B cell (primary cell): ENCODE measurements around the gene LAMA2. TPM values are rescaled to one million over a fixed set of nuclear protein-coding genes. Genes with fewer than 3 reads are reported as not detected.

Experiments used
- ATAC-seq: fragments of 200-7000 bp; cut with Tn5 transposase; one replicate; pipeline ENCODE4 v1.10.0; 2021; ENCODE audit warnings: low read depth, mild to moderate bottlenecking, moderate number of reproducible peaks, moderate library complexity
- CTCF ChIA-PET: fragments of 350-600 bp; sonication (Branson Sonifier 250); formaldehyde crosslinking; loops from one replicate; lab custom pipeline; 2021; ENCODE audit warnings: antibody characterized with exemption, inconsistent platforms; lab: Charles Lee
- POLR2A ChIA-PET: fragments of 350-600 bp; sonication (Branson Sonifier 250); formaldehyde crosslinking; loops from one replicate; lab custom pipeline; 2021; ENCODE audit warnings: antibody characterized with exemption; lab: Charles Lee
- DNase-seq: peaks from one replicate; pipeline ENCODE4 v3.0.0; 2013
- H2AFZ ChIP-seq: 2 replicates; pipeline ENCODE4 v1.6.1; 2012; ENCODE audit warnings: mild to moderate bottlenecking, low read depth, low read length; ENCODE audit not compliant: insufficient read depth, poor library complexity, severe bottlenecking
- H3K27ac ChIP-seq, 2 donors: 1 replicate in 1 of 2; 2 replicates in 1 of 2; pipeline ENCODE4 v1.5.1; 2012 to 2013; ENCODE audit warnings: low read length in 2 of 2, mild to moderate bottlenecking in 2 of 2, moderate library complexity in 1 of 2
- H3K27me3 ChIP-seq, 4 experiments: fragments of 200-600 bp in 1 of 4; sonication (generic) in 1 of 4; replicated peaks in 1 of 4; 1 replicate in 2 of 4; 2 replicates in 2 of 4; pipeline versions ENCODE4 v1.6.1 to v1.7.0; 2013 to 2016; ENCODE audit warnings: low read length in 3 of 4, mild to moderate bottlenecking in 2 of 4, mixed read lengths in 1 of 4, moderate library complexity in 1 of 4; ENCODE audit not compliant: insufficient read depth in 4 of 4, control insufficient read depth in 3 of 4; ENCODE audit errors: control extremely low read depth in 1 of 4
- H3K36me3 ChIP-seq, 2 experiments: replicated peaks in 1 of 2; 1 replicate in 1 of 2; 2 replicates in 1 of 2; pipeline versions ENCODE4 v1.6.1 to v1.7.1; 2013; ENCODE audit warnings: low read length in 1 of 2; ENCODE audit not compliant: insufficient read depth in 2 of 2, control insufficient read depth in 1 of 2; ENCODE audit errors: control extremely low read depth in 1 of 2, extremely low read depth in 1 of 2
- H3K4me1 ChIP-seq, 2 donors: fragments of 200-600 bp in 1 of 2; sonication (generic) in 1 of 2; 1 replicate in 1 of 2; 2 replicates in 1 of 2; pipeline versions ENCODE4 v1.5.1 to v1.6.1; 2013 to 2017; ENCODE audit warnings: low read length in 2 of 2; ENCODE audit not compliant: control insufficient read depth in 2 of 2, insufficient read depth in 2 of 2
- H3K4me2 ChIP-seq: replicated peaks from 2 replicates; pipeline ENCODE3; 2012; ENCODE audit warnings: mild to moderate bottlenecking, low read depth, low read length; ENCODE audit not compliant: poor library complexity, severe bottlenecking
- H3K4me3 ChIP-seq, 5 experiments: fragments of 200-600 bp in 1 of 5; sonication (generic) in 1 of 5; 1 replicate in 3 of 5; 2 replicates in 2 of 5; pipeline versions ENCODE4 v1.5.1 to v1.7.0; 2011 to 2016; ENCODE audit warnings: low read length in 4 of 5, mild to moderate bottlenecking in 4 of 5, low read depth in 2 of 5, control low read depth in 1 of 5, moderate library complexity in 1 of 5; ENCODE audit not compliant: insufficient read depth in 1 of 5; ENCODE audit errors: control extremely low read depth in 1 of 5, extremely low read depth in 1 of 5
- H3K79me2 ChIP-seq: fragments of 200-600 bp; sonication (generic); one replicate; pipeline ENCODE4 v1.6.0; 2016; ENCODE audit warnings: low read length; ENCODE audit not compliant: control insufficient read depth, insufficient read depth
- H3K9ac ChIP-seq: fragments of 200-600 bp; sonication (generic); 2 replicates; pipeline ENCODE4 v1.6.1; 2017; ENCODE audit warnings: mild to moderate bottlenecking, low read length, moderate library complexity
- H3K9me3 ChIP-seq, 3 donors: one replicate each; pipeline versions ENCODE4 v1.6.1 to v1.7.1; 2013; ENCODE audit warnings: low read length in 2 of 3; ENCODE audit not compliant: control insufficient read depth in 2 of 3, insufficient read depth in 1 of 3; ENCODE audit errors: control extremely low read depth in 1 of 3
- H4K20me1 ChIP-seq: 2 replicates; pipeline ENCODE4 v1.6.0; 2012; ENCODE audit warnings: mild to moderate bottlenecking, low read length; ENCODE audit not compliant: insufficient read depth, control insufficient read depth, poor library complexity, severe bottlenecking
- H3K27ac Mint-ChIP-seq: one replicate; pipeline ENCODE4 v1.8.0; 2021; ENCODE audit warnings: mixed read lengths
- H3K27me3 Mint-ChIP-seq: one replicate; pipeline ENCODE4 v1.8.0; 2021; ENCODE audit warnings: mixed read lengths
- H3K4me1 Mint-ChIP-seq: one replicate; pipeline ENCODE4 v1.8.0; 2021; ENCODE audit warnings: mixed read lengths
- H3K4me3 Mint-ChIP-seq: one replicate; pipeline ENCODE4 v1.8.0; 2021; ENCODE audit warnings: mixed read lengths
- H3K9me3 Mint-ChIP-seq: one replicate; pipeline ENCODE4 v1.8.0; 2022; ENCODE audit warnings: mixed read lengths; ENCODE audit not compliant: insufficient read depth
- EZH2 ChIP-seq: IDR thresholded peaks from 2 replicates; pipeline ENCODE4 v1.6.1; 2012; ENCODE audit warnings: borderline replicate concordance, low read depth, mild to moderate bottlenecking, moderate library complexity, low read length; ENCODE audit not compliant: insufficient read depth, poor library complexity, severe bottlenecking
- WGBS: methylation state at CpG from one replicate; pipeline ENCODE4 v1.1.5; 2013; ENCODE audit warnings: missing lambda C conversion rate; ENCODE audit not compliant: insufficient coverage; 5-methylcytosine and 5-hydroxymethylcytosine counted together
- intact Hi-C: fragments of 100-400 bp; cut with micrococcal nuclease; formaldehyde crosslinking; loops from one replicate; pipeline ENCODE4 v1.10.0; 2022
- polyA plus RNA-seq: library from polyadenylated mRNA; depleted of rRNA; stranded (reverse); fragments of >200 nt; gene quantifications from 2 replicates; pipeline ENCODE4 v1.2.3, GENCODE V29; 2012
- total RNA-seq, 2 donors: library from RNA; stranded (reverse); fragments of 120-200 nt in 1 of 2; gene quantifications; 1 replicate in 1 of 2; 2 replicates in 1 of 2; pipeline versions ENCODE4 v1.2.3 to v1.2.4, GENCODE V29; 2013 to 2022
- TF ChIP-seq, protein P1 (sequence below): fragments of 200-600 bp; IDR thresholded peaks from one replicate; pipeline ENCODE4 v1.8.0; 2022; ENCODE audit warnings: antibody characterized with exemption, mild to moderate bottlenecking

The LAMA2 gene
- total and polyA plus RNA-seq, 2 donors (not counting 1 experiment from before 2014, with no cell fraction given) = 0.16 TPM; not detected in 1

DNA sequence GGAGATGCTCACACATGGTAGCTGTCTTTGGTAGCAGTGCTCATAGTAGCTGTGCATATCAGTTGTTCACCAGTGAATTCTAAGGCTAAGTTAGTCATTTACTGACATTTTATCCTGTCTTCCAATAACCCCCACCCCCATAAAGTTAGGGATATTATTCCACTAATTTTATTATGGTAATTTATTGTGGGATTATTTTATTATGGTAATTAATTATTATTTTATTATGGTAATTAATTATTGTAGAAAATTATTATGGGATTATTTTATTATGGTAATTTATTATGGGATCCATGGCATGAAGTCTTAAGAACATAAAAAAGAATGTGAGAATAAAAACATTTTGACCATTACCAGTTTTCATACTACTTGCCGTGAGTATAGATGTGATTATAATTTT lies 406.5 kb downstream of the LAMA2 start:
- Mint-ChIP-seq H3K4me3 (no peak overlapping the region), H3K9me3 (no peaks in the 10 kb centered on the region), H3K27ac (no peak overlapping the region), H3K4me1 (no peaks in the 10 kb centered on the region), H3K27me3 (peaks cover 3% of the 10 kb centered on the region)
- DNase-seq (no peak), ATAC-seq (no peak)
- no peak overlapping the region for H3K4me2 ChIP-seq
- no peaks in the 10 kb centered on the region for H4K20me1 ChIP-seq
- no peak overlapping the region for H3K4me3 ChIP-seq
- TF ChIP-seq EZH2 = no peak
- TF ChIP-seq, protein P1, sequence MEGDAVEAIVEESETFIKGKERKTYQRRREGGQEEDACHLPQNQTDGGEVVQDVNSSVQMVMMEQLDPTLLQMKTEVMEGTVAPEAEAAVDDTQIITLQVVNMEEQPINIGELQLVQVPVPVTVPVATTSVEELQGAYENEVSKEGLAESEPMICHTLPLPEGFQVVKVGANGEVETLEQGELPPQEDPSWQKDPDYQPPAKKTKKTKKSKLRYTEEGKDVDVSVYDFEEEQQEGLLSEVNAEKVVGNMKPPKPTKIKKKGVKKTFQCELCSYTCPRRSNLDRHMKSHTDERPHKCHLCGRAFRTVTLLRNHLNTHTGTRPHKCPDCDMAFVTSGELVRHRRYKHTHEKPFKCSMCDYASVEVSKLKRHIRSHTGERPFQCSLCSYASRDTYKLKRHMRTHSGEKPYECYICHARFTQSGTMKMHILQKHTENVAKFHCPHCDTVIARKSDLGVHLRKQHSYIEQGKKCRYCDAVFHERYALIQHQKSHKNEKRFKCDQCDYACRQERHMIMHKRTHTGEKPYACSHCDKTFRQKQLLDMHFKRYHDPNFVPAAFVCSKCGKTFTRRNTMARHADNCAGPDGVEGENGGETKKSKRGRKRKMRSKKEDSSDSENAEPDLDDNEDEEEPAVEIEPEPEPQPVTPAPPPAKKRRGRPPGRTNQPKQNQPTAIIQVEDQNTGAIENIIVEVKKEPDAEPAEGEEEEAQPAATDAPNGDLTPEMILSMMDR = no peak
- no peak overlapping the region for H2AFZ ChIP-seq
- WGBS = no CpG with 5 or more reads among the region's 1 CpG
- ChIA-PET CTCF (no interaction called here), POLR2A (no interaction called here)
- H3K36me3 ChIP-seq = no peaks in the 10 kb centered on the region
- no peaks in the 10 kb centered on the region for H3K79me2 ChIP-seq
- H3K9me3 ChIP-seq = no peaks in the 10 kb centered on the region
- intact Hi-C loops = no loop called here
- H3K4me1 ChIP-seq = no peaks in the 10 kb centered on the region
- H3K27me3 ChIP-seq = no peaks in the 10 kb centered on the region
- no peak overlapping the region for H3K27ac ChIP-seq
- no peak overlapping the region for H3K9ac ChIP-seq

DNA sequence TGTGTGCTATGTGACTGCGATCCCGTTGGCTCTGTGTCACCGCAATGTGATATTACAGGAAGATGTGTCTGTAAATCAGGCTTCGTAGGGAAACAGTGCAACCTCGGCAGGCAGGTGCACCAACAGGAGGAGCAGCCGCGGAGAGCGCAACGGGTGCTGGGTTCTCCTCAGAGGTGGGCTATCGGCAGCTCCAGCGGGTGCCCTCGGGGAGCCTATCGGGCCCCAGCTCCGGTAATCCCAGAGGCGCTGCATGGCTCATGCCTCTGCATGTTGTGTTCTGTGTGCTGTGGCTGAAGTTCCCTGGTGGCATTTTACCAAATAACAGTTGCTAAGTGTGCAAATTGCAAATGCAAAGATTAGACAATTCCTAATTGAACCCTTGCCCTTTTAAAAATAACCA lies 409.9 kb downstream of the LAMA2 start:
- no peaks in the 10 kb centered on the region for H3K9me3 Mint-ChIP-seq
- no peak overlapping the region for H3K27ac Mint-ChIP-seq
- no peaks in the 10 kb centered on the region for H3K4me1 Mint-ChIP-seq
- H4K20me1 ChIP-seq = no peaks in the 10 kb centered on the region
- 94% methylated on average over 15 of the region's 15 CpGs for WGBS
- TF ChIP-seq, protein P1 = no peak
- TF ChIP-seq EZH2 = no peak
- H2AFZ ChIP-seq = no peak overlapping the region
- ChIA-PET POLR2A (no interaction called here), CTCF (no interaction called here)
- H3K36me3 ChIP-seq = no peaks in the 10 kb centered on the region
- H3K27ac ChIP-seq = no peak overlapping the region
- H3K4me3 ChIP-seq = no peak overlapping the region
- H3K4me1 ChIP-seq = no peaks in the 10 kb centered on the region
- DNase-seq = no peak
- no peak for ATAC-seq
- H3K9me3 ChIP-seq = no peaks in the 10 kb centered on the region
- H3K79me2 ChIP-seq = no peaks in the 10 kb centered on the region
- H3K4me3 Mint-ChIP-seq = no peak overlapping the region
- no peaks in the 10 kb centered on the region for H3K27me3 Mint-ChIP-seq
- intact Hi-C loops = no loop called here
- no peak overlapping the region for H3K4me2 ChIP-seq
- H3K9ac ChIP-seq = no peak overlapping the region
- H3K27me3 ChIP-seq = no peaks in the 10 kb centered on the region
